K562 (cell line): Measurements from ENCODE around the gene ORM1. TPM values are rescaled to one million over a fixed set of nuclear protein-coding genes. Genes with fewer than 3 reads are reported as not detected.
"Not testable (repeated sequence)": the region's sequence is repeated elsewhere in the genome, so short reads cannot be mapped to it uniquely, and the experiment has no call there.

Experiments
- ATAC-seq: fragments of 200-7000 bp; cut with Tn5 transposase; 3 replicates; pipeline ENCODE4 v1.9.1; 2020; ENCODE audit warnings: moderate library complexity
- BruUV-seq: library from RNA; stranded (reverse); fragments of 400-500 nt; replicated peaks from 2 replicates; lab custom pipeline; 2021; lab: Mats Ljungman, UMichigan
- CTCF ChIA-PET: fragments of 300-600 bp; formaldehyde crosslinking; extraction: SDS; loops from one replicate; lab custom pipeline; 2021; ENCODE audit warnings: low intra/inter-chr PET ratio; lab: Yijun Ruan, JAX
- POLR2A ChIA-PET: fragments of 300-600, 350-650 bp; sonication (Branson Sonifier 250); formaldehyde crosslinking; extraction: SDS; loops from one replicate; lab custom pipeline; 2021; ENCODE audit warnings: antibody characterized with exemption, inconsistent platforms; lab: Yijun Ruan, JAX
- DNase-seq, 4 experiments: peaks; one replicate each; pipeline versions ENCODE4 v3.0.0 to v3.0.0-alpha.2; 2011 to 2018; ENCODE audit warnings: low spot score in 3 of 4, mixed read lengths in 3 of 4; ENCODE audit errors: extremely low read depth in 1 of 4
- FAIRE-seq: peaks from 2 replicates; lab custom pipeline; 2011; peaks lifted over from hg19 to GRCh38; lab: Jason Lieb, UNC
- H2AFZ ChIP-seq: 2 replicates; pipeline ENCODE4 v1.6.0; 2011; ENCODE audit warnings: low read depth, low read length, control low read depth, inconsistent platforms
- H3K27ac ChIP-seq: fragments of 200-600 bp; 3 replicates; pipeline ENCODE4 v1.8.0; 2011; ENCODE audit warnings: low read depth, mild to moderate bottlenecking, control low read depth, inconsistent platforms, low read length, moderate library complexity, mixed read lengths; ENCODE audit errors: extremely low read depth
- H3K27me3 ChIP-seq, 2 experiments: fragments of 300-600 bp in 1 of 2; 2 replicates in 1 of 2; 3 replicates in 1 of 2; pipeline versions ENCODE4 v1.6.0 to v1.8.0; 2011; ENCODE audit warnings: inconsistent platforms in 2 of 2, low read length in 2 of 2, mild to moderate bottlenecking in 1 of 2, mixed read lengths in 1 of 2, moderate library complexity in 1 of 2; ENCODE audit not compliant: control insufficient read depth in 2 of 2, insufficient read depth in 2 of 2
- H3K36me3 ChIP-seq: fragments of 300-600 bp; 3 replicates; pipeline ENCODE4 v1.8.0; 2011; ENCODE audit warnings: mild to moderate bottlenecking, low read length, inconsistent platforms; ENCODE audit not compliant: control insufficient read depth, insufficient read depth
- H3K4me1 ChIP-seq, 2 experiments: fragments of 200-600 bp in 1 of 2; replicated peaks in 1 of 2; 2 replicates in 1 of 2; 3 replicates in 1 of 2; pipeline versions ENCODE4 v1.5.1 to v1.8.0; 2011; ENCODE audit warnings: inconsistent platforms in 2 of 2, low read length in 2 of 2, mild to moderate bottlenecking in 1 of 2, mixed read lengths in 1 of 2, moderate library complexity in 1 of 2; ENCODE audit not compliant: control insufficient read depth in 2 of 2, insufficient read depth in 2 of 2
- H3K4me2 ChIP-seq: 2 replicates; pipeline ENCODE4 v1.6.1; 2011; ENCODE audit warnings: low read length, control low read depth, inconsistent platforms, mixed read lengths; ENCODE audit not compliant: insufficient read depth
- H3K4me3 ChIP-seq: fragments of 200-600 bp; sonication (generic), shearing (Covaris generic); 2 replicates; pipeline ENCODE4 v1.5.1; 2016; ENCODE audit warnings: control low read depth, inconsistent platforms
- H3K79me2 ChIP-seq: fragments of 200-600 bp; 3 replicates; pipeline ENCODE4 v1.8.0; 2011; ENCODE audit warnings: low read length, inconsistent platforms; ENCODE audit not compliant: control insufficient read depth, insufficient read depth
- H3K9ac ChIP-seq, 2 experiments: 2 replicates each; pipeline versions ENCODE4 v1.6.0 to v1.6.1; 2011; ENCODE audit warnings: low read depth in 2 of 2, low read length in 2 of 2, control low read depth in 1 of 2, inconsistent platforms in 1 of 2, mild to moderate bottlenecking in 1 of 2, mixed read lengths in 1 of 2; ENCODE audit not compliant: insufficient read depth in 1 of 2
- H3K9me1 ChIP-seq: one replicate; pipeline ENCODE4 v1.6.0; 2011; ENCODE audit warnings: inconsistent platforms, mild to moderate bottlenecking, low read length, moderate library complexity; ENCODE audit not compliant: control insufficient read depth, insufficient read depth
- H3K9me3 ChIP-seq: replicated peaks from 2 replicates; pipeline ENCODE4 v1.5.1; 2011; ENCODE audit warnings: low read depth, low read length, inconsistent platforms; ENCODE audit not compliant: control insufficient read depth, insufficient read depth
- H4K20me1 ChIP-seq: replicated peaks from 2 replicates; pipeline ENCODE4 v1.6.1; 2011; ENCODE audit warnings: low read length, inconsistent platforms, mixed read lengths; ENCODE audit not compliant: control insufficient read depth, insufficient read depth
- FOXO4 ChIP-seq: fragments of 450-650 bp; formaldehyde crosslinking; IDR thresholded peaks from 2 replicates; pipeline ENCODE4 v1.4.0; 2020; ENCODE audit warnings: mild to moderate bottlenecking, moderate library complexity
- MIER1 ChIP-seq: fragments of 450-650 bp; IDR thresholded peaks from 2 replicates; pipeline ENCODE4 v1.6.1; 2016; ENCODE audit warnings: antibody characterized with exemption, mild to moderate bottlenecking, low read depth
- MLLT1 ChIP-seq, 2 experiments: fragments of 450-650 bp; IDR thresholded peaks; 2 replicates each; pipeline ENCODE4 v1.6.1; 2016
- PTBP1 ChIP-seq: fragments of 200-400 bp; formaldehyde crosslinking; IDR thresholded peaks from 2 replicates; pipeline ENCODE4 v1.6.1; 2017; ENCODE audit warnings: low read depth, low read length
- RFX7 ChIP-seq: fragments of 250-450 bp; sonication (Bioruptor Pico); IDR thresholded peaks from 2 replicates; pipeline ENCODE4 v1.5.1; 2021; ENCODE audit warnings: mild to moderate bottlenecking
- SPI1 ChIP-seq: IDR thresholded peaks from 2 replicates; pipeline ENCODE4 v1.6.1; 2011; ENCODE audit warnings: low read depth, low read length, control low read depth, borderline replicate concordance
- TCF3 ChIP-seq: sonication (generic); formaldehyde crosslinking; IDR thresholded peaks from 2 replicates; pipeline ENCODE4 v1.4.0; 2020; ENCODE audit warnings: mild to moderate bottlenecking, missing genetic modification reagents
- ZNF3 ChIP-seq: fragments of 250-450 bp; sonication (Bioruptor Pico); IDR thresholded peaks from 2 replicates; pipeline ENCODE4 v1.5.0; 2021; ENCODE audit warnings: mild to moderate bottlenecking, moderate library complexity
- WGBS: fragments of 100-300 bp; shearing (Covaris generic); methylation state at CpG from one replicate; pipeline ENCODE4 v1.1.6; 2016; ENCODE audit warnings: low coverage, mixed read lengths; ENCODE audit not compliant: insufficient coverage; ENCODE audit errors: missing lambda C conversion rate; 5-methylcytosine and 5-hydroxymethylcytosine counted together
- in situ Hi-C: fragments of 300-500 bp; cut with MboI; formaldehyde crosslinking; loops from 4 replicates; pipeline ENCODE4 v1.15.0; 2018; ENCODE audit warnings: inconsistent platforms, mixed read lengths
- intact Hi-C: fragments of 100-400 bp; cut with micrococcal nuclease; formaldehyde crosslinking; loops from 2 replicates; pipeline ENCODE4 v1.14.2; 2022
- polyA plus RNA-seq, 8 experiments: library from polyadenylated mRNA; depleted of rRNA in 4 of 8; stranded (reverse) in 5 of 8; unstranded in 3 of 8; fragments of >200 nt; fragmentation: Nextera tagmentation in 2 of 8; fragmentation: Illumina TruSeq in 1 of 8; extraction: Ambion mirVana in 2 of 8; extraction: Trizol in 1 of 8; gene quantifications; 2 replicates each; pipeline versions ENCODE4 v1.2.1 to v1.2.3, GENCODE V29; 2011 to 2014; ENCODE audit warnings: inconsistent platforms in 1 of 8, missing spikeins in 1 of 8
- total RNA-seq, 7 experiments: library from RNA; depleted of rRNA in 6 of 7; stranded (reverse); fragments of >200 nt in 6 of 7; fragmentation: Illumina TruSeq in 2 of 7; extraction: Trizol in 2 of 7; gene quantifications; 2 replicates each; pipeline versions ENCODE4 v1.2.1 to v1.2.3, GENCODE V29; 2011 to 2021; ENCODE audit warnings: low replicate concordance in 1 of 7

Gene ORM1
- total and polyA plus RNA-seq, 9 of the 15 experiments (the other 6 are each of a cell fraction or from before 2014, with no cell fraction given), result 2.9 TPM; not detected in 8

GRCh38 chr9:114320710-114321109 lies 2.2 kb upstream of the ORM1 start:
- WGBS, result 9% methylated on average over 7 of the region's 7 CpGs
- H3K79me2 ChIP-seq, intact Hi-C loops, H3K27ac ChIP-seq, in situ Hi-C loops, CTCF ChIA-PET, FAIRE-seq, POLR2A ChIA-PET, H3K9me3 ChIP-seq, H3K4me2 ChIP-seq, DNase-seq, H3K9me1 ChIP-seq, H3K4me1 ChIP-seq, H3K36me3 ChIP-seq, H4K20me1 ChIP-seq, H3K4me3 ChIP-seq, ATAC-seq, BruUV-seq, H3K9ac ChIP-seq, H2AFZ ChIP-seq: not testable (repeated sequence)
- peaks cover 10 to 32% of the 10 kb centered on the region in 2 experiments; a peak in 4 of 5 replicates for H3K27me3 ChIP-seq

GRCh38 chr9:114321759-114322158 lies 1.1 kb upstream of the ORM1 start:
- ChIA-PET POLR2A (interaction anchor here (0.6 kb wide), 1 partner anchor 663 kb away, joined by 3 read pairs; no protein-coding TSS in a partner anchor), CTCF (no interaction called here)
- Histone ChIP-seq H3K9ac (no peak overlapping the region), H2AFZ (no peak overlapping the region), H3K9me1 (no peaks in the 10 kb centered on the region), H3K36me3 (no peaks in the 10 kb centered on the region), H3K27me3 (peaks cover 11 to 35% of the 10 kb centered on the region in 2 experiments; a peak in 4 of 5 replicates), H3K4me1 (no peaks in the 10 kb centered on the region; a peak in 1 of 5 replicates), H3K4me2 (no peak overlapping the region), H4K20me1 (no peaks in the 10 kb centered on the region), H3K4me3 (no peak overlapping the region), H3K79me2 (no peaks in the 10 kb centered on the region), H3K27ac (no peak overlapping the region), H3K9me3 (no peaks in the 10 kb centered on the region)
- DNase-seq, result no peak
- FAIRE-seq, result no peak
- WGBS, result 2% methylated on average over 8 of the region's 8 CpGs
- TF ChIP-seq FOXO4 (no peak), RFX7 (CRISPR knock-in tag) (no peak), TCF3 (CRISPR knock-in tag) (no peak), PTBP1 (no peak), SPI1 (no peak), MLLT1 (IDR thresholded peaks at IDR 0.05) (no peak), MIER1 (no peak), ZNF3 (CRISPR knock-in tag) (no peak)
- no peak for ATAC-seq
- BruUV-seq, result no TSS peak
- in situ Hi-C loops, result no loop called here
- intact Hi-C loops, result no loop called here
